ENCODE data around the gene LZIC. TPM values are rescaled to one million over a fixed set of nuclear protein-coding genes. Genes with fewer than 3 reads are reported as not detected.

LZIC gene
- 20.6 and 25.0 TPM in 2 replicates for total RNA-seq

DNA sequence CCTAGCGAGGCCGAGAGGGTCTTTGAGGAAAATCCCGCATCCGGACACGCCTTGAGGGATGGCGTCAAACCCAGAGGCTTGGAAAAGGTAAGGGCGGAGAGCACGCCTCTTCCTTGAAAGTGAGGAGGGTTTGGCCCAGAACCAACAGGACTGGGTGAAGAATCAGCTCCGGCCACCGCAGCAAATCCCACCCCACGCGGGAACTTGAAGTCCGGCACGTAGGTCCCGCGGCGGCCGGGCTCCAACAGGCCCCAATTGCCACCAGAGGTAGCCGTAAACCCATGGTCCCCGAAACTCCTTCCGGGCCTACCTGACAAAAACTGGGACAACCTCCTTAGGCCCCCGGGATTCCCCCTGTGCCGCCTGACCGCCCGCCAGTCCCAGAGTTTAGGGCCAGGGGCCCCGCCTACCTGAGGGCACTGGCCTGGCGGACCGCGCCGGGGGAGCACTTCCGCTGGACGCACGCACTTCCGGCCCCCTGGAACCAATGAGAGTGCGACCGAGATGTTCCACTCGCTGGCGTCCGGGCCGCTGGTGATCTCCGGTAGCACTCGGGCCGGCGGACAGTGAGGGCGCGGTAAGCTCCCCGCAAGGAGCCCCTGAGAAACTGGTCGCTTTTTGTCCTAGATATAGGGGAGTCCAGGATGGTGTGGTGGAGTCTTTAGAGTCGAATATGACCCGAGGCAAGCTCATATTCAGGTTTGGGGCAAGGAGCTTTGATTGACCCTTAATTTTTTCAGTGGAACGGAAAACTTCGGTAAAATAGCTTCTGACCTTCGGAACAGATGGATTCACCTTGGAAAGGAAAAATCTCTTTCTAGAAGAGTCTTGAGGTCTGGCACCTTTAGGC, at the start of gene LZIC, which contains the start of gene NMNAT1:
Gene LZIC (minus strand): TSS at position 453 of the 850 bp plus-strand sequence. CDS start 6,772 bp downstream, outside the sequence.
Gene NMNAT1 (plus strand): TSS at position 537 of the 850 bp plus-strand sequence. CDS start 28,599 bp downstream, outside the sequence.

DNA sequence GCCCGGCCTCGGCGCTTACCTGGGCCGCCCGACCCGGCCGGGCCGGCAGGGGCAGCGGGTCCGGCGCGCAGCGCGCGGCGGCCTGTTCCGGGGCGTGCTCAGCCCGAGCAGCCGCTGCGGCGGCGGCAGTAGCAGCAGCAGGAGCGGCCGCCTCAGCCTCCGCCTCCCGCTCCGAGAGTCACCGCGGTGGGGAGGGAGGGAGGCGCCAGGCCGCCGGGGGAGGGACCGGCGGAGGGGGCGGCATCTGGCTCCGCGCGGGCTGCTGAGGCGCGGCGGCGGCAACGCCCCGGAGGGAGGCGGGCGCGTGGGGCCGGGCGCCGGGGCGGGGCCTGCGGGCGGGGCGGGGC, 33.1 kb downstream of the LZIC start, which contains the start of gene CTNNBIP1:
Gene CTNNBIP1 (minus strand): TSS at position 194 of the 347 bp plus-strand sequence. CDS start 38,205 bp downstream, outside the sequence.

Other genes starting within 250 kb of the LZIC start
- 69.8 TPM in 2 replicates for gene CLSTN1, start 119.4 kb downstream of the LZIC start, total RNA-seq
- gene CTNNBIP1, start 33.1 kb downstream of the LZIC start, total RNA-seq, result 16.1 and 19.5 TPM in 2 replicates
- 10.2 and 12.5 TPM in 2 replicates for gene NMNAT1, start 84 bp upstream of the LZIC start, total RNA-seq
- gene RBP7, start 53.8 kb upstream of the LZIC start, total RNA-seq, result not detected in 2 replicates
- gene UBE4B, start 89.6 kb upstream of the LZIC start, total RNA-seq, result 45.3 and 48.7 TPM in 2 replicates

Measured in cardiac ventricle fibroblast (primary cell).